HG03521 (cell line): ENCODE measurements around the gene SFI1.

Experiments used
- ATAC-seq: cut with Tn5 transposase; IDR thresholded peaks from one replicate; pipeline ENCODE4 v1.9.1; 2021; ENCODE audit warnings: mild to moderate bottlenecking, moderate library complexity; ENCODE audit not compliant: unreplicated experiment

SFI1 gene

DNA sequence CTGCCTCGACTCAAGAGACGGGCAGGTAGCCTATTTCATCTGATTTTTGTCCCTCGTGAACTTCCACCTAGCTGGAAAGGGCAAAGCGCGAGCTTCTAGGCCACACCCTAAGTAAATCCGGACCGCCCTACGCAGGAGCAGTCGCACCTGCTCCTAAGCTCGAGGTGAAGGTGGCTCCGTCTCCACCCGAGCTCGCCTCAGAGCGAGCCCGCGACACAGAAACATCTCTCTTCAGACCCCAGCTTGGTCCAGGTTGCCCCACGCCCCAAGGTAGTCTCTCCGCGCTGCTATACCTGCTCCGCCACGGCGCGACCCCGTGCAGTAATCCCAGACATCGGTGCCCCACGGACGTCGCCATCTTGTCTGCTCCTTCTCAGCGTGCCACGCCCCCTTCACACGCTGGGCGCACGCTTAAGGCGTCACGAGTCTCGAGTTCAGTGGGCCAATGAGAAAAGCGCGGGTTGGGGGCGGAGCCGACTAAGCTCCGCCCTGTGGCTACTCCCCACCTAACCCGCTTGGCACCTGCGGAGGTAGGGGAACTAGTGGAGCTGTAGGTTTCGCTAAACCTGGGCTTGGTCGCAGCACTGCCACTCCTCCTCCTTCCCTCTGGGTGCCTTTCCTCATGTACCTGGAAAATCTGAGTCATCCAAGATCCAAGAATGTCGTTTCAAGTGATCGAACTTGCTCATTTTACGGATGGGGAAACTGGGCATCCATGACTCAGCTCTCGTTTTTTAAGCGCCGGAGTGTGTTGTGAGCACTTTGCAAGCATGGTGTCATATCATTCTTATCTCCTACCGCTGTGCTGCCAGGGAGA, 165.7 kb downstream of the SFI1 start, which contains the start of gene PISD:
Gene PISD, minus strand, starts transcription at position 365 of the 817 bp plus-strand sequence. Its CDS starts 7 bp downstream, at position 358.
- peak; percentile 87 for ATAC-seq

DNA sequence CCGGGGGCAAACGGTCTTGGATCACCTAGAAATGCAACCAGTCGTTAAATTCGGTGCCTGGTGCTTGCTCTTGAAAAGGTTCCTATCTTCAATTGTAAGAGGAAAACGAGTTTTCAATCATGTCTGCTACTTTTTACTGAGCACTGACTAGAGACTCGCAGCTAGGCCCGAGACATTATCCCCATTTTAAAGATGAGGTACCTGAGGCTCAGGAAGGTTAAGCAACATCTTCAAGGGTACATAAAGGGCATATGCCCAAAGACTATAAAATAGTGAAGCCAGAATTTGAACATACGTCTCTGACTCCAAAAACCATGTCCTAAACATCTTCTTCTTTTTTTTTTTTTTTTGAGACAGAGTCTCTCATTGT, 166.3 kb downstream of the SFI1 start:
- no peak for ATAC-seq
